ENCODE measurements around the gene GASK1B. TPM values are rescaled to one million over a fixed set of nuclear protein-coding genes. Genes with fewer than 3 reads are reported as not detected.

The GASK1B gene
- total RNA-seq, result 3.5 TPM

GRCh38 chr4:158172261-158173258, at the start of gene GASK1B:
TSS of gene GASK1B (minus strand) at chr4:158173025. CDS start at chr4:158171375, 1,650 bp downstream.
- ATAC-seq, result no peak

GRCh38 chr4:158219623-158220022, 46.8 kb upstream of the GASK1B start:
- ATAC-seq, result no peak

DNA sequence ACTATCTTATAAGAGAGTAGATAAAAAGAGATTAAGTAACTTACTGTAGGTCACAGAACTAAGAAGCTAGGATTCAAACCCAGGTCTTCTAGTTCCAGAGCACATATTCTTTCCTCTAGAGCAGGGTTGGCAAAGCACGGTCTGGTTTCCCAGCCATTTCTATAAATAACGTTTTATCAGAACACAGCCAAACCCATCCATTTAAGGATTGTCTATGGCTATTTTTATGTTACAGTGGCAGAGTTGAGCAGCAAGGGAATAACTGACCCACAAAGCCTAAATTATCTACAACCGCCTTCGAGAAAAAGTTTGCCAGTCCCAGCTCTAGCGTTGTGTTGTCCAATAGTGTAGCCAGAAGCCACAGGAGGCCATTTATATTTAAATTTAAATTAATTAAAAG, 44.9 kb upstream of the GASK1B start:
- no peak for ATAC-seq

- ATAC-seq, result no peak
Measured at GRCh38 chr4:158214856-158215255, 42.0 kb upstream of the GASK1B start.

GRCh38 chr4:158213466-158213865, 40.6 kb upstream of the GASK1B start:
- no peak for ATAC-seq

DNA sequence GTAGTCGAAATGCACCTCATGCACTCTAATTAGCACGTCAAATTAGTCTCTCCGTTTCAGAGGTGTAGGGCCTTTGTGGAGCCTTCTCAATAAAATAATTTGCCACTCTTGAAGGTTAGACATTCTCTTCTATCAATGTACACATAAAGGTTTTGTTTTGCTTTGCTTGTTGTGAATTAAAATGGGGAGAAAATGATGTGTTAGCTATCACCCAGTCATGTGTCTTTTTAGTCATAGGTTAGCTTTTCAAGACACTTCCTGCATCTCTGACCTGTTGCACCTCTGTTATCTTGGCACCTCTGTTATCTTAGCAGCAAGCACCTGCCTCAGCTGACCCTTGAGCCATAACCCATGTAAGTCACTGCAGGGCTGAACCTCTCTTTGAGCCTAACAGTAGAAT, 38.4 kb upstream of the GASK1B start:
- ATAC-seq, result no peak

DNA sequence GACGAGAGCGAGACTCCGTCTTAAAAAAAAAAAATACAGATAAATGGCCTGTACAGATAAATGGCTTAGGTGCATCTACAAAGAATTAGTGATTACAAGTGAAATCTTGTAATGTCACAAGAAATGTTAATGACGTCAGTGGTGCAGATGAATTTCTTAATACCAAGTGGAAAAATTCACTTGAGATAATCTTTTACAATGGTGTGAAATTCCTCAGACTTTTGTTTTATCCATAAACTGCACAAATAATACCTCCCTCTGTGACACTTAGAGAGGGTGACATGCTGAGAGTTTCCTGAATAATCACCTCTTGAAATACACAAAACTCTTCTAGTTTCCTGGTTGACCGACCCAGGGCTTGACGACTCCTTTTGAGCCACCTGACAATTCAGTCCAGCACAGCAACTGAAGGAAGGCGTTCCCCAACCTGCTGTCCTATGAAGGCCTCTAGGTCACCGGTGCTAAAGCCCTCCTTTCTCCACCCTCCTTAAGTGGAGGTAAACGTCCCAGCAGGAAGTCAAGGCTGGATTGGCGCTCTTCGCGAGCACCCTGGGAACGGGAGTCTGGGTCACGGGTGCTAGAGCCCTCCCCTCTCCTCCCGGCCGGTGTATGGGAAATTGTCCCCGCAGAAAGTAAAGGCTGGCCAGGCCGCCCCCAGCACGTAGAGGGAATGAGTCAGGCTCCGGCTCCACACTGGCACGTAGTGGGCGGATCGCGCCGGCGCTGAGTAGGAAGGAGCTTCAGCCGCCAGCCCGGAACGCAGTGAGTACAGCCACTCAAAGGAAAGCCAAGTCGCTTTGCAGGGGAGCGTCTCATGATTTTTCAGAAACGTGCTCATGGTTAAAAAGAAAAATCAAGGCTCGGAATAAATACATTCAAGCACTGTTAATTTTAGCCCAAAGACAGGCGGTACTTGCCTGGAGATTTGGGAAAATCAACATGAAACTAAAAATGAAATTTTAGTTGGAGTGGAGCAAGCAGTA, 37.3 kb upstream of the GASK1B start, which contains the start of gene TMEM144:
TSS of gene TMEM144 (plus strand) at position 662 of the 983 bp plus-strand sequence. CDS start 2,182 bp downstream, outside the sequence.
- peak; percentile 99 for ATAC-seq

DNA sequence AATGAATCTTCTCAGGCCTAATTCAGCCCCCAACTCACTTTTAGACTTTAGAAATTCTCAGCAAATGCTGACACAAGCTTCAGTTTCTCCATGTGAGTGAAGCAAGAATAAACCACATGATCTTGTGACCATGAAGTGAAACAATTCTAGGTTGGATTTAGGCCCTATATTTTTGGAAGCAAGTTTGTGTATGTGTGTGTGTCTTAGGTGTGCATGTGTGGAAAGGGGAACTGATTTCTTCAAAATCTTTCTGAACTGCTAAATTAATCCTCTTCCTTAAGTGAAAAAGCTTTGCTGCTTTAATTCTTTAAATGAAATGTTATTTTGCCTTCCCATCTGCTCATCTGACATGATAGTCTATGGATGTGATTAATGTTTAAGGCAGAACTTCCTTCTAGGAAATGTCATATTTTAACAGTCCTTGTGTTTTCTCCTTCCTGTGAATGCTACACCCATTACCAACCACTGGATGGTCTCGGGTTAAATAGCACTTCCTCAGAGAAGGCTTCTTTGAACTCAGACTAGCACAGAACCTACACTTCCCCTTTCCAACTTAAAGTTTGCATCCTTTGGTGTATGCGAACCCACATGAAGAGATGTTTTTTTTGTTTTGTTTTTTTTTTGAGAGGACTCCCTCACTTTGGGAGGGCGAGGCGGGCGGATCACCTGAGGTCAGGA, 36.3 kb upstream of the GASK1B start:
- no peak for ATAC-seq

DNA sequence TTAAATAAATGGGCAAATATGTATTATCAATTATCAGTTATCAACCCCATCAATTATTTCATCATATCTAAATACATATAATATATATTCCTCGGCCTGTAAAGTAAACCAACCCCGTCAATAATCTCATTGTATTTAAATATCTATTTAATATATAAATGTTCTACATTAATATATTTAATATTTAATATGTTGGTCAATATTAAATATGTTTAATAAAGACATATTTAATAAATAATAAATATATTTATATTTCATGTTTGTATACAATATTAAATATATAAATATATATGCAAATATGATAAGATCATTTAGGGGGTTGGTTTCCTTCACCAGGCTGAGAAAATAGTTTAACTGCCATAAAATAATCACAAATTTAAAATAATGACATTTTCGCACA, 31.1 kb upstream of the GASK1B start:
- no peak for ATAC-seq

GRCh38 chr4:158203436-158203835, 30.6 kb upstream of the GASK1B start:
- no peak for ATAC-seq

- no peak for ATAC-seq
Measured at GRCh38 chr4:158202481-158202880, 29.7 kb upstream of the GASK1B start.

DNA sequence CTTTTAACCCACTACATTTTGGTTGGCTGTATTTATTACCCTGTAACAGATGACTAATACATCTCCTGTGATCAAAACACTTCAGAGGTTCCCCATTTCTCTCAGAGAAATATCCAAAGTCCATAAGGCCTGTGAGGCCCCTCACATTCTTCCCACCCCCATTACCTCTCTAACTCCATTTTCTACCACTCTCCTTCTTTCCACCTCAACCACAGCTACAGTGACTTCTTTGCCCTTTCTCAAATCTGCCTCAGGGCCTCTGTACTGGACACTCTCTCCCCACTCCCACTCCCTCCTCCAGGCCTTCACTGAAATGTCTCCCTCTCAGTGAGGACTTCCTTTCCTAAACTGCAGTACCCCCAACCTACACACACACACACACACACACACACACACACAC, 29.1 kb upstream of the GASK1B start:
- no peak for ATAC-seq

DNA sequence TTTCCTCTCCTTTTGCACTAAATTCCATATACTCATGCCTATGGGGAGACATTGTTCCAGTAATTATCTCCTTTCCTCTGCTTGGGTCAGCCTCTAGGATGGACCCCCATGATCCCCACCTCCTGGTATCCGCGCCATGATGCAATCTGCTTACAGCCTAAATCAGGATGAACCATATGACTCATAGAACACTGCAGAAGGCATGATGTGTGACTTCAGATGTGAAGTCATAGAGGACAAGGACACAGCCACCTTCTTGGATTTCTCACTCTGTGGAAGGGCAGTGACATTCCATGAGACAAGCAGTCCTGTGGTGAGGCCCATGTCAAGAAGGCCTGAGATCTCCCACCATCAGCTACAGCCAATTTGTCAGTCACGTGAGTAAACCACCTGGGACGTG, 28.5 kb upstream of the GASK1B start:
- ATAC-seq, result no peak

GRCh38 chr4:158200214-158200613, 27.4 kb upstream of the GASK1B start:
- ATAC-seq, result no peak

GRCh38 chr4:158197194-158197776, 24.5 kb upstream of the GASK1B start:
- no peak for ATAC-seq

- no peak for ATAC-seq
Measured at GRCh38 chr4:158195297-158195696, 22.5 kb upstream of the GASK1B start.

- peak; percentile 37 for ATAC-seq
Measured at GRCh38 chr4:158193171-158193749, 20.4 kb upstream of the GASK1B start.

DNA sequence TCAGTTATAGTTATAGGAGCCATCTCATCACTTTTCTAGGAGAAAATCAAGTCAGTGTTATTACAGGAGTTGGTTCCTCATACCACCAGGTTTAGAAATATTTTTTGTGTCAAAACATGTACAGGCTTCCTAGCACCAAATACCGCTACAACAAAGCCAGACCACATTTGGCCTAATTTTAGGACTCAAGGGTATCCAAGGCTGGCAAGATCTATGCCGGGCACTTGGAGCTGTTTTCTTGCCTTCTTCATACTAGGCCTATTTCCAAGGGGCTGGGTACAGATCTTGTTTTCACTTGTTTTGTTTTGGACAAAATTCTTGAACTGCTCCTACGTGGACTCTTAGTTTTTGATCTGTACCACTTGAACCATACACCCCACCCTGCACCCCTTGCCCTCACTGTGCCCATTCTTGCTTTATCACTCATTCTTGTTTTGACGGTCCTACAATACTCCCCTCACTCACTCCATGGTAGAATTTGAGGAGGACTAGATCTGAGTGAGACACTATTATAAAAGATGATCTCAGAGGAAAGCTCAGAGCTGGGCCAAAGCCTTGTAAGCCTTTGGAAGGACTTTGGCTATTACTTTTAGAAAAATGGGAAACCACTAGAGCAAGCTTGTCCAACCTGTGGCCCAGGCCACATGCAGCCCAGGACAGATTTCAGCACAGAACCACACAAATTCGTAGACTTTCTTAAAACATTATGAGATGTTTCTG, 19.8 kb upstream of the GASK1B start:
- ATAC-seq, result no peak

GRCh38 chr4:158190718-158191117, 17.9 kb upstream of the GASK1B start:
- no peak for ATAC-seq

DNA sequence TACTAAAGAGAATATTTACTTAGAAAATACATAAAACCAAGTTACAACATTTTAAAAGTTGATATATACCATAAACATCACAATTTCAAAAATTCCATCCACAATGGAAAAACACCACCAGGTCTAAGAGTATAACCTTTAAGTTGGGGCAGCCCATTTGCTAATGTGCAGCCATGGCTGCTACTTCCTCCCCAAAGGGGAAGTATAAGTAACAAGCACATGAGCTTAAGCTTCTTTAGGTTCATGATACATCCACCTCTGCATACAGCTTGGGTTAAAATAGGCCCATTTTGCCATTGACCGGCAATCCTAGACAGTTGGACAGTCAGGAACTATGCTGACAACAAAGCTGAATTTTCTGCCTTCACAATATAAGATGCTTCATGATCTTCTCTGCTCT, 16.6 kb upstream of the GASK1B start:
- no peak for ATAC-seq

DNA sequence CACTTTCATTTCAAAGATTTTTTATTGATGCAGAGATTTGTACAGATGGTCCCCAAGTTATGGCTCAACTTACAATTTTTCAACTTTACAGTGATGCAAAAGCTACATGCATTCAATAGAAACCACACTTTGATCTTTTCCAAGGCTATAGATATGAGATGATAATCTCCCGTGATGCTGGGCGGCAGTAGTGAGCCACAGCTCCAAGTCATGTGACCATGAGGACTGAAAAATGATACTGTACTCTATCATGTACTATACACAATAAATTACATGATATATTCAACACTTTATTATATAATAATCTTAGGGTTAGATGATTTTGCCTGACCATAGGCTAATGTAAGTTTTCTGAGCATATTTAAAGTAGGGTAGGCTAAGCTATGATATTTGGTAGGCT, 14.0 kb upstream of the GASK1B start:
- no peak for ATAC-seq
